OCI-LY7 (cell line): ENCODE data around the gene TRRAP. TPM values are rescaled to one million over a fixed set of nuclear protein-coding genes. Genes with fewer than 3 reads are reported as not detected.
"Not testable (repeated sequence)": the region's sequence is repeated elsewhere in the genome, so short reads cannot be mapped to it uniquely, and the experiment has no call there.

Source experiments
- BruUV-seq: library from RNA; stranded (reverse); fragments of 400-500 nt; replicated peaks from 2 replicates; lab custom pipeline; 2021; lab: Mats Ljungman, UMichigan
- CTCF ChIA-PET: fragments of 300-600 bp; sonication (Branson Sonifier 250); formaldehyde crosslinking; loops from one replicate; lab custom pipeline; 2022; ENCODE audit warnings: antibody characterized with exemption; ENCODE audit not compliant: unreplicated experiment; lab: Charles Lee
- POLR2A ChIA-PET: fragments of 300-600 bp; sonication (Branson Sonifier 250); formaldehyde crosslinking; loops from one replicate; lab custom pipeline; 2022; ENCODE audit warnings: antibody characterized with exemption; lab: Charles Lee
- DNase-seq: peaks from one replicate; pipeline ENCODE4 v3.0.0-alpha.2; 2015; ENCODE audit warnings: low spot score
- H2AFZ ChIP-seq: fragments of 200-600 bp; sonication (generic), shearing (Covaris generic); 2 replicates; pipeline ENCODE4 v1.6.1; 2014; ENCODE audit warnings: mild to moderate bottlenecking, antibody characterized with exemption, low read length, moderate library complexity
- H3K27ac ChIP-seq: fragments of 200-600 bp; sonication (generic); 2 replicates; pipeline ENCODE4 v1.5.1; 2014; ENCODE audit warnings: mixed run types, low read depth, mild to moderate bottlenecking, moderate library complexity, low read length, inconsistent platforms; ENCODE audit not compliant: poor library complexity, severe bottlenecking
- H3K36me3 ChIP-seq: fragments of 200-600 bp; sonication (generic); 2 replicates; pipeline ENCODE4 v1.6.1; 2014; ENCODE audit warnings: mild to moderate bottlenecking, antibody characterized with exemption, low read length, moderate library complexity, mixed read lengths; ENCODE audit not compliant: insufficient read depth
- H3K4me1 ChIP-seq: fragments of 200-600 bp; sonication (generic); 2 replicates; pipeline ENCODE4 v1.5.1; 2014; ENCODE audit warnings: mild to moderate bottlenecking, low read length; ENCODE audit not compliant: insufficient read depth, poor library complexity, severe bottlenecking
- H3K4me2 ChIP-seq: fragments of 200-600 bp; sonication (generic); 2 replicates; pipeline ENCODE4 v1.6.1; 2014; ENCODE audit warnings: mild to moderate bottlenecking, low read length
- H3K4me3 ChIP-seq: fragments of 200-600 bp; sonication (generic); 2 replicates; pipeline ENCODE4 v1.5.1; 2014; ENCODE audit warnings: mild to moderate bottlenecking, low read depth, low read length; ENCODE audit not compliant: poor library complexity, severe bottlenecking
- H3K79me2 ChIP-seq: fragments of 200-600 bp; sonication (generic); 2 replicates; pipeline ENCODE4 v1.6.1; 2016; ENCODE audit warnings: low read depth, mild to moderate bottlenecking, low read length, moderate library complexity, mixed read lengths; ENCODE audit not compliant: insufficient read depth
- H3K9me2 ChIP-seq: fragments of 200-600 bp; sonication (generic); 2 replicates; pipeline ENCODE4 v1.6.1; 2016; ENCODE audit warnings: mild to moderate bottlenecking, low read length, mixed read lengths; ENCODE audit not compliant: insufficient read depth
- H3K9me3 ChIP-seq: fragments of 200-600 bp; sonication (generic); 2 replicates; pipeline ENCODE4 v1.6.1; 2014; ENCODE audit warnings: mild to moderate bottlenecking, mixed run types, low read length, mixed read lengths
- H4K20me1 ChIP-seq: fragments of 200-600 bp; sonication (generic); 2 replicates; pipeline ENCODE4 v1.6.1; 2014; ENCODE audit warnings: mild to moderate bottlenecking, antibody characterized with exemption, low read length, moderate library complexity, mixed read lengths; ENCODE audit not compliant: insufficient read depth
- CTCF ChIP-seq: fragments of 200-600 bp; sonication (generic); conservative IDR thresholded peaks from 2 replicates; pipeline ENCODE4 v1.5.1; 2014; ENCODE audit warnings: mild to moderate bottlenecking, antibody characterized with exemption, low read length, moderate library complexity, mixed read lengths
- EZH2phosphoT487 ChIP-seq: fragments of 200-600 bp; sonication (generic); IDR thresholded peaks from 2 replicates; pipeline ENCODE4 v1.6.1; 2018; ENCODE audit warnings: low read depth, borderline replicate concordance, mild to moderate bottlenecking, mixed run types, antibody characterized with exemption, low read length, moderate library complexity, mixed read lengths
- intact Hi-C: fragments of 100-400 bp; cut with micrococcal nuclease; formaldehyde crosslinking; loops from one replicate; pipeline ENCODE4 v1.10.0; 2022; ENCODE audit not compliant: unreplicated experiment
- total RNA-seq, 2 experiments: library from RNA; depleted of rRNA in 1 of 2; stranded (reverse); fragments of >200 nt in 1 of 2; shearing (Covaris generic) in 1 of 2; gene quantifications; 2 replicates each; pipeline ENCODE4 v1.2.3, GENCODE V29; 2014 to 2022

Gene TRRAP
- total RNA-seq, 2 experiments from 2014 or later, result 50.4 to 86.1 TPM

- H3K4me3 ChIP-seq, result no peak overlapping the region
- no TSS peak for BruUV-seq
- ChIA-PET POLR2A (no interaction called here), CTCF (interaction anchor here (0.5 kb wide), 1 partner anchor 29 kb away, joined by 6 read pairs; no protein-coding TSS in a partner anchor)
- H3K9me2 ChIP-seq, result no peaks in the 10 kb centered on the region
- H3K79me2 ChIP-seq, result no peaks in the 10 kb centered on the region
- TF ChIP-seq EZH2phosphoT487, result no peak
- no peak for DNase-seq
- H3K36me3 ChIP-seq, result no peaks in the 10 kb centered on the region
- no peaks in the 10 kb centered on the region for H3K9me3 ChIP-seq
- no peaks in the 10 kb centered on the region for H4K20me1 ChIP-seq
- intact Hi-C loops, result loop anchor here (1.0 to 5.0 kb wide), 5 partner anchors 108 to 818 kb away; no protein-coding TSS in a partner anchor
- H3K4me1 ChIP-seq, result no peaks in the 10 kb centered on the region
- H3K4me2 ChIP-seq, result no peak overlapping the region
- no peak overlapping the region for H3K27ac ChIP-seq
- H2AFZ ChIP-seq, result no peak overlapping the region
These were observed 37.6 kb upstream of the TRRAP start for GRCh38 chr7:98840722-98841121.

- no peak overlapping the region for H3K27ac ChIP-seq
- TF ChIP-seq CTCF (peak; percentile 96), EZH2phosphoT487 (no peak)
- H3K9me2 ChIP-seq, result no peaks in the 10 kb centered on the region
- H3K4me3 ChIP-seq, result no peak overlapping the region
- intact Hi-C loops, result loop anchor here (1.0 to 5.0 kb wide), 5 partner anchors 109 to 819 kb away; no protein-coding TSS in a partner anchor
- BruUV-seq, result no TSS peak
- H3K4me2 ChIP-seq, result no peak overlapping the region
- no peaks in the 10 kb centered on the region for H3K4me1 ChIP-seq
- H3K79me2 ChIP-seq, result no peaks in the 10 kb centered on the region
- no peaks in the 10 kb centered on the region for H3K36me3 ChIP-seq
- H4K20me1 ChIP-seq, result no peaks in the 10 kb centered on the region
- H2AFZ ChIP-seq, result no peak overlapping the region
- no peaks in the 10 kb centered on the region for H3K9me3 ChIP-seq
- ChIA-PET CTCF (interaction anchor here (0.6 kb wide), 1 partner anchor 14 kb away, joined by 3 read pairs; no protein-coding TSS in a partner anchor), POLR2A (interaction anchor here (0.6 kb wide), 1 partner anchor 464 kb away, joined by 3 read pairs; no protein-coding TSS in a partner anchor)
- peak; percentile 56 for DNase-seq
These were observed 36.9 kb upstream of the TRRAP start for GRCh38 chr7:98841179-98841997.

GRCh38 chr7:98842552-98842951 lies 35.8 kb upstream of the TRRAP start:
- H4K20me1 ChIP-seq, H3K9me2 ChIP-seq, H2AFZ ChIP-seq, DNase-seq, H3K4me1 ChIP-seq, H3K4me2 ChIP-seq, H3K9me3 ChIP-seq, H3K36me3 ChIP-seq, H3K79me2 ChIP-seq, H3K4me3 ChIP-seq, H3K27ac ChIP-seq, BruUV-seq: not testable (repeated sequence)
- intact Hi-C loops, result loop anchor here (2.0 to 5.0 kb wide), 3 partner anchors 28 to 820 kb away; partner anchors contain the start of gene TMEM130
- ChIA-PET CTCF (interaction anchor here (0.6 kb wide), 1 partner anchor 65 kb away, joined by 3 read pairs; no protein-coding TSS in a partner anchor), POLR2A (interaction anchor here (0.6 kb wide), 1 partner anchor 23 kb away, joined by 3 read pairs; no protein-coding TSS in a partner anchor)
